Activated CD8-positive, alpha-beta memory T cell treated with anti-CD3 and anti-CD28 coated beads, Interleukin-2, amount 10 ng/mL, durations not matched to agents 7 days and 5 days (primary cell): ENCODE measurements around the gene GMPS. TPM values are rescaled to one million over a fixed set of nuclear protein-coding genes. Genes with fewer than 3 reads are reported as not detected.
A peak's percentile ranks its signal among the peaks of the same experiment; 100 is the strongest.
"Not testable (repeated sequence)": the region's sequence is repeated elsewhere in the genome, so short reads cannot be mapped to it uniquely, and the experiment has no call there.

Experiments used
- ATAC-seq: fragments of 150-1000 bp; cut with Tn5 transposase; one replicate; pipeline ENCODE4 v1.10.0; 2021; ENCODE audit warnings: moderate library complexity
- CTCF ChIA-PET: fragments of 350-600 bp; sonication (Branson Sonifier 250); formaldehyde crosslinking; loops from one replicate; lab custom pipeline; 2021; ENCODE audit warnings: antibody characterized with exemption; lab: Charles Lee
- DNase-seq: peaks from one replicate; pipeline ENCODE4 v3.0.0-alpha.2; 2020
- H3K27ac Mint-ChIP-seq: one replicate; pipeline ENCODE4 v1.8.0; 2021; ENCODE audit warnings: mild to moderate bottlenecking, mixed read lengths
- H3K27me3 Mint-ChIP-seq: one replicate; pipeline ENCODE4 v1.8.0; 2021; ENCODE audit warnings: mixed read lengths
- H3K36me3 Mint-ChIP-seq: one replicate; pipeline ENCODE4 v1.8.0; 2021; ENCODE audit warnings: mild to moderate bottlenecking, mixed read lengths
- H3K4me1 Mint-ChIP-seq: one replicate; pipeline ENCODE4 v1.8.0; 2021; ENCODE audit warnings: mixed read lengths
- H3K4me3 Mint-ChIP-seq: one replicate; pipeline ENCODE4 v1.8.0; 2021; ENCODE audit warnings: mild to moderate bottlenecking, moderate library complexity, mixed read lengths
- H3K9me3 Mint-ChIP-seq: one replicate; pipeline ENCODE4 v1.8.0; 2022; ENCODE audit warnings: low read depth, mixed read lengths
- total RNA-seq, 2 experiments: library from RNA; stranded (reverse); gene quantifications; one replicate each; pipeline ENCODE4 v1.2.3, GENCODE V29; 2021

The GMPS gene
- total RNA-seq, 2 experiments from 2014 or later = 96.9 to 104 TPM

GRCh38 chr3:155860424-155860823 is 10.0 kb upstream of the GMPS start:
- H3K27me3 Mint-ChIP-seq, H3K4me3 Mint-ChIP-seq, DNase-seq, H3K36me3 Mint-ChIP-seq, ATAC-seq, H3K9me3 Mint-ChIP-seq: not testable (repeated sequence)
- H3K4me1 Mint-ChIP-seq = peaks cover 39% of the 10 kb centered on the region
- CTCF ChIA-PET = interaction anchor here (4.6 kb wide), 1 partner anchor 54 kb away, joined by 35 read pairs; the partner anchor contains the start of gene C3orf33
- H3K27ac Mint-ChIP-seq = peak overlapping the region; percentile 76

GRCh38 chr3:155861476-155862183 is 8.8 kb upstream of the GMPS start:
- ATAC-seq (no peak), DNase-seq (no peak)
- H3K27me3 Mint-ChIP-seq = no peaks in the 10 kb centered on the region
- H3K27ac Mint-ChIP-seq = peak overlapping the region; percentile 86
- no peaks in the 10 kb centered on the region for H3K36me3 Mint-ChIP-seq
- CTCF ChIA-PET = interaction anchor here (0.6 to 4.6 kb wide), 5 partner anchors 8 to 56 kb away, joined by 3 to 35 read pairs (median 5); partner anchors contain the start of gene C3orf33
- peaks cover 36% of the 10 kb centered on the region for H3K4me1 Mint-ChIP-seq
- peak overlapping the region; percentile 9 for H3K4me3 Mint-ChIP-seq
- H3K9me3 Mint-ChIP-seq = no peaks in the 10 kb centered on the region

- CTCF ChIA-PET = interaction anchor here (0.6 to 4.6 kb wide), 5 partner anchors 9 to 370 kb away, joined by 3 to 35 read pairs (median 4); partner anchors contain the start of gene C3orf33
- peaks cover 33% of the 10 kb centered on the region for H3K4me1 Mint-ChIP-seq
- not testable (repeated sequence) for H3K9me3 Mint-ChIP-seq, H3K27me3 Mint-ChIP-seq, H3K36me3 Mint-ChIP-seq
- DNase-seq (peak; percentile 87), ATAC-seq (peak; percentile 91)
- H3K4me3 Mint-ChIP-seq = peak overlapping the region; percentile 9
- H3K27ac Mint-ChIP-seq = peak overlapping the region; percentile 86
These were observed 8.0 kb upstream of the GMPS start for GRCh38 chr3:155862290-155862982.

GRCh38 chr3:155863072-155863784 is 7.2 kb upstream of the GMPS start:
- CTCF ChIA-PET = interaction anchor here (0.6 to 4.6 kb wide), 4 partner anchors 8 to 371 kb away, joined by 3 to 35 read pairs (median 4); partner anchors contain the start of gene C3orf33
- Mint-ChIP-seq H3K36me3 (no peaks in the 10 kb centered on the region), H3K4me3 (no peak overlapping the region), H3K4me1 (peaks cover 33% of the 10 kb centered on the region), H3K27me3 (no peaks in the 10 kb centered on the region), H3K27ac (peak overlapping the region; percentile 86), H3K9me3 (no peaks in the 10 kb centered on the region)
- DNase-seq (no peak), ATAC-seq (no peak)

GRCh38 chr3:155869691-155870090 is 759 bp upstream of the GMPS start:
- Mint-ChIP-seq H3K4me3 (peak overlapping the region; percentile 84), H3K36me3 (peaks cover 4% of the 10 kb centered on the region), H3K4me1 (peaks cover 27% of the 10 kb centered on the region), H3K27me3 (no peaks in the 10 kb centered on the region), H3K9me3 (no peaks in the 10 kb centered on the region), H3K27ac (peak overlapping the region; percentile 94)
- ATAC-seq = no peak
- DNase-seq = no peak
- CTCF ChIA-PET = interaction anchor here (0.6 to 3.5 kb wide), 9 partner anchors 8 to 515 kb away, joined by 3 to 51 read pairs (median 3); partner anchors contain the start of genes C3orf33 and SLC33A1

- peaks cover 5% of the 10 kb centered on the region for H3K36me3 Mint-ChIP-seq
- H3K4me1 Mint-ChIP-seq = peaks cover 32% of the 10 kb centered on the region
- CTCF ChIA-PET = interaction anchor here (0.8 to 3.5 kb wide), 11 partner anchors 9 to 519 kb away, joined by 3 to 51 read pairs (median 3); partner anchors contain the start of genes C3orf33 and SLC33A1
- peak overlapping the region; percentile 93 for H3K4me3 Mint-ChIP-seq
- ATAC-seq = peak; percentile 26
- no peaks in the 10 kb centered on the region for H3K27me3 Mint-ChIP-seq
- H3K27ac Mint-ChIP-seq = peak overlapping the region; percentile 91
- DNase-seq = peak; percentile 77
- H3K9me3 Mint-ChIP-seq = no peaks in the 10 kb centered on the region
These were observed 695 bp downstream of the GMPS start for GRCh38 chr3:155870945-155871745.

- H3K27me3 Mint-ChIP-seq = no peaks in the 10 kb centered on the region
- H3K4me1 Mint-ChIP-seq = peaks cover 33% of the 10 kb centered on the region
- H3K27ac Mint-ChIP-seq = peak overlapping the region; percentile 91
- DNase-seq (no peak), ATAC-seq (no peak)
- no peaks in the 10 kb centered on the region for H3K9me3 Mint-ChIP-seq
- peaks cover 7% of the 10 kb centered on the region for H3K36me3 Mint-ChIP-seq
- CTCF ChIA-PET = interaction anchor here (0.8 to 3.5 kb wide), 12 partner anchors 9 to 520 kb away, joined by 3 to 51 read pairs (median 3); partner anchors contain the start of genes C3orf33 and SLC33A1
- H3K4me3 Mint-ChIP-seq = peak overlapping the region; percentile 93
These were observed 1.3 kb downstream of the GMPS start for GRCh38 chr3:155871746-155872158.

- H3K27ac Mint-ChIP-seq = no peak overlapping the region
- H3K4me1 Mint-ChIP-seq = peaks cover 41% of the 10 kb centered on the region
- no peaks in the 10 kb centered on the region for H3K9me3 Mint-ChIP-seq
- H3K27me3 Mint-ChIP-seq = no peaks in the 10 kb centered on the region
- CTCF ChIA-PET = interaction anchor here (1.2 to 3.5 kb wide), 5 partner anchors 9 to 67 kb away, joined by 3 to 17 read pairs (median 7); partner anchors contain the start of genes C3orf33 and SLC33A1
- DNase-seq (no peak), ATAC-seq (no peak)
- no peak overlapping the region for H3K4me3 Mint-ChIP-seq
- H3K36me3 Mint-ChIP-seq = peaks cover 9% of the 10 kb centered on the region
These were observed 2.6 kb downstream of the GMPS start for GRCh38 chr3:155872904-155873646.

GRCh38 chr3:155876037-155876436 is 5.6 kb downstream of the GMPS start:
- CTCF ChIA-PET = no interaction called here
- no peak overlapping the region for H3K4me3 Mint-ChIP-seq
- no peaks in the 10 kb centered on the region for H3K9me3 Mint-ChIP-seq

GRCh38 chr3:155876503-155876902 is 6.1 kb downstream of the GMPS start:
- no peak overlapping the region for H3K27ac Mint-ChIP-seq
- peaks cover 55% of the 10 kb centered on the region for H3K4me1 Mint-ChIP-seq
- no peaks in the 10 kb centered on the region for H3K27me3 Mint-ChIP-seq
- ATAC-seq = no peak
- H3K36me3 Mint-ChIP-seq = peaks cover 9% of the 10 kb centered on the region
- CTCF ChIA-PET = no interaction called here
- no peaks in the 10 kb centered on the region for H3K9me3 Mint-ChIP-seq
- no peak for DNase-seq
- no peak overlapping the region for H3K4me3 Mint-ChIP-seq

More at GRCh38 chr3:155876037-155876436, 5.6 kb downstream of the GMPS start:
- Mint-ChIP-seq H3K27ac (no peak overlapping the region), H3K4me1 (peaks cover 53% of the 10 kb centered on the region), H3K36me3 (peaks cover 9% of the 10 kb centered on the region), H3K27me3 (no peaks in the 10 kb centered on the region)
- ATAC-seq (no peak), DNase-seq (no peak)

GRCh38 chr3:155880286-155880685 is 9.8 kb downstream of the GMPS start:
- ATAC-seq (no peak), DNase-seq (no peak)
- CTCF ChIA-PET = interaction anchor here (1.0 kb wide), 1 partner anchor 75 kb away, joined by 3 read pairs; the partner anchor contains the start of gene C3orf33
- H3K4me1 Mint-ChIP-seq = peaks cover 43% of the 10 kb centered on the region
- H3K4me3 Mint-ChIP-seq = no peak overlapping the region
- H3K9me3 Mint-ChIP-seq = no peaks in the 10 kb centered on the region
- peaks cover 10% of the 10 kb centered on the region for H3K36me3 Mint-ChIP-seq
- no peaks in the 10 kb centered on the region for H3K27me3 Mint-ChIP-seq
- peak overlapping the region; percentile 16 for H3K27ac Mint-ChIP-seq
